ENCODE measurements around the gene FOXC2.

The FOXC2 gene

GRCh38 chr16:86555704-86556075 is 10.9 kb upstream of the FOXC2 start:
- DNase-seq (ENCODE audit: low read depth in 1 of 2, low spot score in 1 of 2), result no peak

DNA sequence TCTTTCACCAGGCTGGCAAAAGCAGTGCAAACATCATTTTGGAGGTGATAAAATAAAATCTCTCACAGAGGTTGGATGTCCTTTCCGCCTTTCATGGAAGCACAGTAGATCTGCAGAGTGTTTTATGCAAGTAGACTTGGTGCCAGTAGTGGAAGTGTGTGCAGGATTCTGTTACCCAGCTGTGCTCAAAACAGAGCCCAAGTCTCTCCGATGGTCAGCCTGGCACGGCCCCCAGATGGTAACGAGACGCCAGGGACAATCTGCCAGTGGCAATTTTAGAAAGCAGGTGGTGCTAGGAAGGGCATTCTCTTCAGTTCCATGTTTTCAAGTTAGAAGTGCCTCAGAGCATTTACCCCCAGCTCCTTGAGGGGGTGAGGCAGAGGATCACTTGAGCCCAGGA is 10.1 kb upstream of the FOXC2 start:
- no peak for DNase-seq (ENCODE audit: low read depth in 1 of 2, low spot score in 1 of 2)

DNA sequence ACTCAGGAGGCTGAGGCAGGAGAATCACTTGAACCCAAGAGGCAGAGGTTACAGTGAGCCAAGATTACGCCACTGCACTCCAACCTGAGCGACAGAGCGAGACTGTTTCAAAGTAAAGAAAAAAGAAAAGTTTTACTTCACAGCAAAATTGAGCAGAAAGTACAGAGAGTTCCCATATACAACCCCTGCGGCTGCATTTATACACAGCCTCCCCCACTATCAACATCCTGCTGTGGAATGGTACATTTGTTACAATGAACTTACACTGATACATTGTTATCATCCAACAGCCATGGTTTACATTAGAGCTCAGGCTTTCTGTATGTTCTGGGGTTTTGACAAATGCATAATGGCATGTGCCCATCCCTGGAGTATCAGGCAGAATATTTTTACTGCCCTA is 9.0 kb upstream of the FOXC2 start:
- DNase-seq (ENCODE audit: low read depth in 1 of 2, low spot score in 1 of 2), result no peak

- no peak for DNase-seq (ENCODE audit: low read depth in 1 of 2, low spot score in 1 of 2)
Observed at GRCh38 chr16:86558355-86559193, 8.1 kb upstream of the FOXC2 start.

- no peak for DNase-seq (ENCODE audit: low read depth in 1 of 2, low spot score in 1 of 2)
Observed at GRCh38 chr16:86559802-86560305, 6.8 kb upstream of the FOXC2 start.

GRCh38 chr16:86562356-86562755 is 4.3 kb upstream of the FOXC2 start:
- DNase-seq (ENCODE audit: low read depth in 1 of 2, low spot score in 1 of 2), result no peak

- DNase-seq (ENCODE audit: low read depth in 1 of 2, low spot score in 1 of 2), result peak; percentile 71 to 75
Observed at GRCh38 chr16:86563469-86564345, 2.9 kb upstream of the FOXC2 start.

- no peak for DNase-seq (ENCODE audit: low read depth in 1 of 2, low spot score in 1 of 2)
Observed at GRCh38 chr16:86565181-86565631, 1.4 kb upstream of the FOXC2 start.

- no peak for DNase-seq (ENCODE audit: low read depth in 1 of 2, low spot score in 1 of 2)
Observed at GRCh38 chr16:86565644-86566511, 751 bp upstream of the FOXC2 start.

- no peak for DNase-seq (ENCODE audit: low read depth in 1 of 2, low spot score in 1 of 2)
Observed at GRCh38 chr16:86566966-86567700, 504 bp downstream of the FOXC2 start.

GRCh38 chr16:86567701-86568581 is 1.3 kb downstream of the FOXC2 start:
- DNase-seq (ENCODE audit: low read depth in 1 of 2, low spot score in 1 of 2), result no peak

GRCh38 chr16:86568677-86569623 is 2.3 kb downstream of the FOXC2 start:
- no peak for DNase-seq (ENCODE audit: low read depth in 1 of 2, low spot score in 1 of 2)

DNA sequence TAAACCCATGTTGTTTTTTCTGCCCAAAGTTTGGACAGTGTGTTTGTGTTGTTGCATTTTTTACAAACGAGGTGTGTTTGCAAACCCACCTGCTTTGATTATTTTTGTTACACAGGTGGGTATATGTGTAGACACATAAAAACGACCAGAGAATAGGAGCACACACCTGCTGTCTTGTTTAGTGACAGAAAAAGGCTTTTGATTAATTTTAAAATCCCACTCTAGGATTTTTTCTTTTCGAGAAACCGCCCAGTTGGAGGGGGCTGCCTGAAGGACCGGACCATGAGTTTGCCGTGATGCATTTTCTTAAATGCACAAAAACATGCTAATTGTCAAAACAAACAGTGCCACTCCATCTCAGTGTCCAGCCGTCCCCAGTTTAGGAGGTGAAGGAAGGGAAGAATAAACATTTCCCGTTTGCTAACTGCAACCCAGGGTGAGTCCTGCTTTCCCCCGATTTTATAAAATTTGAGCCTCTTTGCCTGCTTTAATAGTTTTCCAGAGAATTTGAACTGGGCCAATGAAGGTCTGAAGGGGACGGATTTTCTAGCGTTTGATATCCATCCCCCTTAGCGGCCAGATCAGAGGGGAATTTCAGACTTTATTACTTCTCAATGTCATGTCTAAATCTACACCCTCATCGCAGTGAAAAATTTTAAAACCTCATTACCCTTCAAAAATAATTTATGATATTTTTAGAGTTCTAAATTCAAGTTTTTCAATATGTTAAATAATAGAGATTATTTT is 3.2 kb downstream of the FOXC2 start:
- no peak for DNase-seq (ENCODE audit: low read depth in 1 of 2, low spot score in 1 of 2)

GRCh38 chr16:86570558-86571529 is 4.2 kb downstream of the FOXC2 start:
- no peak for DNase-seq (ENCODE audit: low read depth in 1 of 2, low spot score in 1 of 2)

DNA sequence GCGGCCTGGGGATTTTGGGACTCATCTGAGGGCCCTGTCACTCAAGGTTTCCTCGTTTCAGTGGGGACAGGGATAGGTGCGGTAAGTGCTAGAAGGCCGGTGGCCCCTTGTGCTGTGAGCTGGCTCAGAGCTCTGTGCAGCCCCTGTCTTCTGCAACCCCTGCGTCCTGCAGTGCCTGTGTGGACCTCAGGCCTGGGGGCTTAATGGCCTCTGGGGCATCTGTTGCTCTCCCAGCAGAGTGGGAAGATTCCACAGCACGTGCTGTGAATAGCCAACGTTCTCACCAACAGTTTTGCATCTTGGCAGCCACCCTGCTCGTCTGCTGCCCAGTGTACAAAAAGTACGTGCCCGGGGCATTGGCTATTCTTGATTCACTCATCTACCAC is 4.9 kb downstream of the FOXC2 start:
- DNase-seq (ENCODE audit: low read depth in 1 of 2, low spot score in 1 of 2), result no peak

DNA sequence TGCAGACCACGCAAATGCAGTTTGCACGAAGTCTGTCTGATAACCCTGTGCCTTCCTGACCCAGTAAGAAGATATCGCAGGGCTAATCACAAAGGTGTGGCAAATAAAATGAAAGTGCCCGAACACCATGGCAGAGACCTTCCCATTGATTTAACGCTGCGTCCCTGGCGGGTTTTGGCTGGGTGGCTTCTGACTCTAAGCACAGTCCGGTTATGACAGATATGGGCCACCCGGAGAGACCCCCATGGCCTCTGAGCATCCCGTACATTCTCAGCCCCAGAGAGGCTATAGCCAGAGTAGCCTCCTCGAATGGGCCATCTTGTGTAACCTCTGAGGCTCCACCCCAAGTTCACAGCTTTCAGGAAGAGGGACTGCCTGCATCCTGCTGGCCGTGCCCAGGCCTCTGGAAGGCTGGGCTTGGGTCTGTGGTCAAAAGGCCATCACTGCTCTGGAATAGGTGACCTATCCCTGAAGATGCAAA is 5.5 kb downstream of the FOXC2 start:
- no peak for DNase-seq (ENCODE audit: low read depth in 1 of 2, low spot score in 1 of 2)
